ENCODE data around the gene P2RX3.

DNA sequence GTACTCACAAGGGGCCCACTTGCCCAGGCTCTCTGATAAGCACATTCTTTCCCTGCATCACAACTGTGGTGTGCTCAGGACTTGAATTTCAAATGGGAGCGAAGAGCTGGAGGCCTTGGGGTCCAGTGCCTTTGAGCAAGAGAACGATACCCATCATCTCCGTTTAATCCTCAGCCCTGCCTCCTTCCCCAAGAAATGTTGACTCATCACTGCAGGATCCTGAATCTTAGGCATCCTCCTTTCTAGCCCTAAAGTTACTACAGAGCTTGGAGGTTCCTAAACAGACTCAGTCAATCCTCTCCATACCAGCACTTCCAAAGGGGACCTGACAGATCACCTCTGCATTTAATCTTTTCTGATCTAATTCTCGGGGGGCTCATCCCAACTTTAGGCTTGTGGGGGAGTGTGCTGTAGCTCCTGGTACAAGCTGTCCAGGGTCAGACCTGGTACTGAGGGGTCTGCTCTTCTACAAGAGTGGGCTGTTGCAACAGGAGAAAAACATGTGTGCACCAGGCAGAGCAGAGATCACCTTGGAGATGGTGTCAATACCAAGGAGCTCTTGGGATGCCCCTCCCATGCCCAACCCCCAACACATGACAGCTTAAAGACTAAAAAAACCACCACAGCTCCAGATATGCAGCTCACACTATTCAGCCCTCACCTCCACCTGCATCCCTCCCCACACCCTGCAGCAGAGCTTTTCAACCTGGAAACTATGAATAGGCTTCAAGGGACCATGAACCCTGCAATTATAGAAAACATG is 56.2 kb downstream of the P2RX3 start:
- TF ChIP-seq, protein P1, sequence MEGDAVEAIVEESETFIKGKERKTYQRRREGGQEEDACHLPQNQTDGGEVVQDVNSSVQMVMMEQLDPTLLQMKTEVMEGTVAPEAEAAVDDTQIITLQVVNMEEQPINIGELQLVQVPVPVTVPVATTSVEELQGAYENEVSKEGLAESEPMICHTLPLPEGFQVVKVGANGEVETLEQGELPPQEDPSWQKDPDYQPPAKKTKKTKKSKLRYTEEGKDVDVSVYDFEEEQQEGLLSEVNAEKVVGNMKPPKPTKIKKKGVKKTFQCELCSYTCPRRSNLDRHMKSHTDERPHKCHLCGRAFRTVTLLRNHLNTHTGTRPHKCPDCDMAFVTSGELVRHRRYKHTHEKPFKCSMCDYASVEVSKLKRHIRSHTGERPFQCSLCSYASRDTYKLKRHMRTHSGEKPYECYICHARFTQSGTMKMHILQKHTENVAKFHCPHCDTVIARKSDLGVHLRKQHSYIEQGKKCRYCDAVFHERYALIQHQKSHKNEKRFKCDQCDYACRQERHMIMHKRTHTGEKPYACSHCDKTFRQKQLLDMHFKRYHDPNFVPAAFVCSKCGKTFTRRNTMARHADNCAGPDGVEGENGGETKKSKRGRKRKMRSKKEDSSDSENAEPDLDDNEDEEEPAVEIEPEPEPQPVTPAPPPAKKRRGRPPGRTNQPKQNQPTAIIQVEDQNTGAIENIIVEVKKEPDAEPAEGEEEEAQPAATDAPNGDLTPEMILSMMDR (IDR thresholded peaks at IDR 0.05): no peak
- TF ChIP-seq POLR2A (IDR thresholded peaks at IDR 0.05): no peak

Measured in prostate gland (tissue), 2 donors.